Esophagus squamous epithelium (tissue), 4 donors: ENCODE results near the gene ITGB3BP.

Experiments
- POLR2A ChIP-seq, 4 donors: fragments of 450-650 bp; IDR thresholded peaks; one replicate each; pipeline ENCODE4 v1.6.1; 2017; ENCODE audit warnings: antibody characterized with exemption in 4 of 4, mild to moderate bottlenecking in 4 of 4, moderate library complexity in 3 of 4
- TF ChIP-seq, protein P1 (sequence below), 6 experiments: fragments of 450-650 bp in 4 of 6; fragments of 200-600 bp in 2 of 6; sonication (generic) in 2 of 6; IDR thresholded peaks; one replicate each; pipeline ENCODE4 v1.5.1; 2016 to 2019; ENCODE audit warnings: antibody characterized with exemption in 6 of 6, mild to moderate bottlenecking in 4 of 6, moderate library complexity in 4 of 6

DNA sequence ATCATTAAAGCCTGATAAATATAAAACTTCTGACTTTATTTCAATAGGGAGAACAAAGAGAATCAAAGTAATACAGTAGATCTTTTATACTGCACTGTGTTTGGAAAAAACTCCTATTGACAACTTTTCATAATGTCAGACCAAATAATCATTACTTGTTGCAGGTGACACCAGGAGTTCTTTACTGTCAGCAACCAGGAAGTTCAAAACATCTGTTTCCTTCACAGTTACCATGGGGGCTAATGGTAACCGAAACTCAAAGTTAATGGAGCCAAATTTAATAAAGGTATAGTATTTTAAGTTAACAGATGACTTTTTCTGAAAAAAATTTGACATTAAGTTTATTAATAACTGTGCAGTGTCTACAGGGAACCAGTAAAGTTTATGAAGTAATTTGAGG is 10.9 kb upstream of the ITGB3BP start:
- TF ChIP-seq, protein P1, sequence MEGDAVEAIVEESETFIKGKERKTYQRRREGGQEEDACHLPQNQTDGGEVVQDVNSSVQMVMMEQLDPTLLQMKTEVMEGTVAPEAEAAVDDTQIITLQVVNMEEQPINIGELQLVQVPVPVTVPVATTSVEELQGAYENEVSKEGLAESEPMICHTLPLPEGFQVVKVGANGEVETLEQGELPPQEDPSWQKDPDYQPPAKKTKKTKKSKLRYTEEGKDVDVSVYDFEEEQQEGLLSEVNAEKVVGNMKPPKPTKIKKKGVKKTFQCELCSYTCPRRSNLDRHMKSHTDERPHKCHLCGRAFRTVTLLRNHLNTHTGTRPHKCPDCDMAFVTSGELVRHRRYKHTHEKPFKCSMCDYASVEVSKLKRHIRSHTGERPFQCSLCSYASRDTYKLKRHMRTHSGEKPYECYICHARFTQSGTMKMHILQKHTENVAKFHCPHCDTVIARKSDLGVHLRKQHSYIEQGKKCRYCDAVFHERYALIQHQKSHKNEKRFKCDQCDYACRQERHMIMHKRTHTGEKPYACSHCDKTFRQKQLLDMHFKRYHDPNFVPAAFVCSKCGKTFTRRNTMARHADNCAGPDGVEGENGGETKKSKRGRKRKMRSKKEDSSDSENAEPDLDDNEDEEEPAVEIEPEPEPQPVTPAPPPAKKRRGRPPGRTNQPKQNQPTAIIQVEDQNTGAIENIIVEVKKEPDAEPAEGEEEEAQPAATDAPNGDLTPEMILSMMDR (IDR thresholded peaks at IDR 0.05) = no peak
- TF ChIP-seq POLR2A (IDR thresholded peaks at IDR 0.05) = no peak
